ENCODE results near the gene GPHN.

Gene GPHN

DNA sequence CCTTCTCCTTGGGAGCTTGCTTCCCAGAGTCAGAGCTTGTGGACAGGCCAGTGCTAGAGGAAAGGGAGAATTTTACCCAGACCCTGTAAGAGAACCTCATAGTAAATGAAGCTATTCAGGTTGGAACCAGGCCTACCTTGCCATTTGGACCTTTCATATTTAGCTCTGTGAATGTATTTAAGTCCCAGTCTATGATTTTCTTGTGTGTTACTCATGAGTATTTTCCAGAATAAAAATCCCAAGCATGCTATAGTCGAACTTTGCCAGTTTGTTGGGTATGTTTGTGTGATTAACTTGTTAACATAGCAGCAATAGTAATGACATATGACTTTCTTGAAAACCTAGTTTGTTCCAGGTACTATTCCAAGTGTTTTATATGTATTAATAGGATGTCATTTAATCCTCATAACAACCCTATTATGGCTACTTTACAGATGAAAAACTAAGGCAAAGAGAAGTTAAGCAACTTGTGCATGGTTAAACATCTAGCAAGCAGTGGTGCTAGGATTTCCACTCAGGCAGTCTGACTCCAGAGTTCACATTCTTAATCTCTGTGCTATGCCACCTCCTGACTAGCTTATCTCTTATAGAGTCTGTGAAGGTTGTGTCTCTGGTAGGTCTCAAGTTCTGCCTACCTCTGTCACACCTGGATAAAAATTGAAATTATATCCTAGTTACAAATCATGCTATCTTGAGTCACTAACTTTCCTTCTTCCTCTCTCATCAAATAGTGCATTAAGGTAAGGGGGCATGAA, 633.4 kb downstream of the GPHN start:
- TF ChIP-seq, protein P1, sequence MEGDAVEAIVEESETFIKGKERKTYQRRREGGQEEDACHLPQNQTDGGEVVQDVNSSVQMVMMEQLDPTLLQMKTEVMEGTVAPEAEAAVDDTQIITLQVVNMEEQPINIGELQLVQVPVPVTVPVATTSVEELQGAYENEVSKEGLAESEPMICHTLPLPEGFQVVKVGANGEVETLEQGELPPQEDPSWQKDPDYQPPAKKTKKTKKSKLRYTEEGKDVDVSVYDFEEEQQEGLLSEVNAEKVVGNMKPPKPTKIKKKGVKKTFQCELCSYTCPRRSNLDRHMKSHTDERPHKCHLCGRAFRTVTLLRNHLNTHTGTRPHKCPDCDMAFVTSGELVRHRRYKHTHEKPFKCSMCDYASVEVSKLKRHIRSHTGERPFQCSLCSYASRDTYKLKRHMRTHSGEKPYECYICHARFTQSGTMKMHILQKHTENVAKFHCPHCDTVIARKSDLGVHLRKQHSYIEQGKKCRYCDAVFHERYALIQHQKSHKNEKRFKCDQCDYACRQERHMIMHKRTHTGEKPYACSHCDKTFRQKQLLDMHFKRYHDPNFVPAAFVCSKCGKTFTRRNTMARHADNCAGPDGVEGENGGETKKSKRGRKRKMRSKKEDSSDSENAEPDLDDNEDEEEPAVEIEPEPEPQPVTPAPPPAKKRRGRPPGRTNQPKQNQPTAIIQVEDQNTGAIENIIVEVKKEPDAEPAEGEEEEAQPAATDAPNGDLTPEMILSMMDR (IDR thresholded peaks at IDR 0.05; ENCODE audit: extremely low read depth, missing control alignments): no peak
- no peak for DNase-seq (ENCODE audit: low spot score)

DNA sequence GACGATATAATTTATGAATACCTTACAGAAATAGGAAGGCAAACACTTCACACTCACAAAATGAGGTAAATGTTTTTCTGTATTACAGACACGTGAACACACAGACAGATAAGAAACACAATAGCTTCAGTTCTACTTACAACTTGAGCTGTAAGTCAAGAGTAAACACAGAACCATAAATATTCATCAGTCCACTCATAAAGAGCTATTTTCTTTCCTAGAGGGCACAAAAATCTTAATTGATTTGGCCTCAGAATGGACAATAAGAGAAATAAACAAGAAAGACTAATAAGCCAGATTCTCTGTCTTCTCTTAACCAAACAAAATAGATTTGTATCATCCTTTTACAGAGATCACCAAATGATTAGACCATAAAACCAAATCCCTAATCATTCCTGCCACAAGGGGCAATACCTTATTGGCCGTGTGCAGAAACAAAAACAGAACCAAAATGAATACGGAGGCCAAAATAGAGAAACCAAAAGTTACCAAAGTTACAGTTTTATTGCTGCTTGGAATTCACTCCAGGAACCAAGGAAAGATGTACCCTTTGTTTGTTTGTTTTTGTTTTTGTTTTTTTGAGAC, 643.2 kb downstream of the GPHN start:
- TF ChIP-seq, protein P1 (IDR thresholded peaks at IDR 0.05; ENCODE audit: extremely low read depth, missing control alignments): no peak
- no peak for DNase-seq (ENCODE audit: low spot score)

DNA sequence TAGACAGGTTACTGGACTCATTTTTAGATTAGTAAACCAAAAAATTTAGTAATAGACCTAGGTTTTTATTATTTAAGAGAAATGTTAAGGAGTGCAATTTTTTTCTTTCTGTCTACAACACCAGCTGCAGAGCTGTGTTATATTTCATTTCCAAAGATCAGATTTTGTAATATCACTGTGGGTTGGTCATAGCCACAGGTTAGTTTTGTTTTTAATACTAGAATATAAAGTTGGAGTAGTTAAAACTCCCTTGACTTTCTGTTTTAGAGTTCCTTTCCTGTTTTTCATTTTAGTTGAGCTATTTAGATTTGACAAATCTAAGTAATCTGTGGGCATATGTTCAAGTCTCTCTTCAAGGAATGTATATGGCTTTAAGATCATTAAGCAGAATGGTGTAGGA, 650.6 kb downstream of the GPHN start:
- DNase-seq (ENCODE audit: low spot score): no peak
- TF ChIP-seq, protein P1 (IDR thresholded peaks at IDR 0.05; ENCODE audit: extremely low read depth, missing control alignments): no peak

DNA sequence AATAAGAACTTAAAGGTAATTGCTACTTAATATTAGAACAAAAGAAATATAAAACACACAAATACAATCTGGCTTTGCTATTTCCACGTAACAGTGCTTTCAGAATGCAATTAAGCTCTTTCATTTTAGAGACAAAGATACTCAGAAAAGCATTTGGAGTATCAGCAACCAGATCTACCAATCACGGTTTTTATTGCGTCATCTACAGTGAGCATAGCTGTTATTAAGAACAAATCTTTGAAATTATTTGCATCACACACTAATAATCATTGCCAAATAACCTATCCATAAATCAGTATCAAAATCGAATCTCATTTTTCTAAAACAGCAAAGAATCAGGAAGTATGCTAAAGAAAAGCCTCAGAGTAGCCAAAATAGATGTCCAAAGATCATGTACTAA, 654.4 kb downstream of the GPHN start:
- no peak for DNase-seq (ENCODE audit: low spot score)
- TF ChIP-seq, protein P1 (IDR thresholded peaks at IDR 0.05; ENCODE audit: extremely low read depth, missing control alignments): no peak

DNA sequence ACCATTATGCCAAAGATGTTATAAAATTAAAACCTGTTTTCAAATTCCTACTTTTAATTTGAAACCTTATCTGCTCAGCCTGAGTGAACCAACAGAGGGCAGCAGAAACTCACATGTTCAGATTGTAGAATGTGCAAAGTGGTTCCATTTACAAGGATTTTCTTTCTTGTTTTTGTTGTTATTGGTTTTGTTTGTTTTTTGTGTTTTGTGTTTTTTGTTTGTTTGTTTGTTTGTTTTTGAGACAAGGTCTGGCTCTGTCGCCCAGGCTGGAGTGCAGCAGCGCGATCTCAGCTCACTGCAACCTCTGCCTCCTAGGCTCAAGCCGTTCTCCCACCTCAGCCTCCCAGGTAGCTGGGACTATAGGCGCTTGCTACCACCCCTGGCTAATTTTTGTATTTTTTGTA, 658.5 kb downstream of the GPHN start:
- TF ChIP-seq, protein P1 (IDR thresholded peaks at IDR 0.05; ENCODE audit: extremely low read depth, missing control alignments): peak; percentile 64
- DNase-seq (ENCODE audit: low spot score): peak; percentile 16

DNA sequence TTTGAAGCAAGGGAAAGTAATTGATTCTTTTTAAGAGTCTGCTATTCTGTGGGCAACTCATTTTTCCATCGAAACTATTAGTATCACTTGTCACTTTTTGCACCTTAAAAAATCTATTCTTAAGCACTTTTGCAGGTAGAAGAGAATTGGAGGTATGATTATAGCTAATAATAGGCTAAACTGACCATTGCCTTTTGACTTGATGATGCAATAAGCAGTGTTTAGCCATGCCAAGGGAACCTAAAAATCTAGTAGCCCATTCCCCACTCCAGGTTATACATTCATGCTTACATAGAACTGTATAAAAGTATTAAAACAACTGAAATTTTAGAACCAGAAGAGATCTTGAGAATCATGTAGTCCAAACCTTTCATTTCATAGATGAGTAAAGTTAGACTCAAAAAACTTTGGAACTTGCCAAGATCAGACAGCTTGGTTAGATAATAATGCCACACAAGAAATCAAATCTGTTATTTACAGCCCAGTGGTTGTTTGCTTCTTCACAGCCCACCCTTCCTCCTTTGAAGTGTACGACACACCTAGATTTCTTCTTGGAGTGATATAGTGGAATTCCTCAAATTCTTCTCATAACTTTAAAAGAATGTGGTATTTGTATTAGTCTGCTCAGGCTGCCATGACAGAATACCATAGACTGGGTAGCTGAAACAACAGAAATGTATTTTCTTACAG, 659.6 kb downstream of the GPHN start:
- no peak for DNase-seq (ENCODE audit: low spot score)
- TF ChIP-seq, protein P1 (IDR thresholded peaks at IDR 0.05; ENCODE audit: extremely low read depth, missing control alignments): no peak

DNA sequence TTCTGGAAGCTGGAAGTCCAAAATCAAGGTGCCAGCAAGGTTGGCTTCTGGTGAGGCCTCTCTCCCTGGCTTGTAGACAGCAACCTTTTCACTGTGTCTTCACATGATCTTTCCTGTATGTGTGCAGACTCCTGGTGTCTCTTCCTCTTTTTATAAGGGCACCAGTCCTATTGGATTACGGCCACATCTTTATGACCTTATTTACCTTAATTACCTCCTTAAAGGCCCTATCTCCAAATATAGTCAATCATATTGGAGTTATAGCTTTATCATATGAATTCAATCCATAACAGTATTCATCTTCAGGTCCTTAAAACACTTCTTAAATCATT, 660.1 kb downstream of the GPHN start:
- TF ChIP-seq, protein P1 (IDR thresholded peaks at IDR 0.05; ENCODE audit: extremely low read depth, missing control alignments): no peak
- DNase-seq (ENCODE audit: low spot score): no peak
